Liver (tissue), 3 donors: ENCODE measurements around the gene HIVEP3.

Experiments
- FOXA1 ChIP-seq: IDR thresholded peaks from 2 replicates; pipeline ENCODE4 v1.6.1; 2016; ENCODE audit warnings: antibody characterized with exemption
- GABPA ChIP-seq, 2 donors: IDR thresholded peaks in 1 of 2; conservative IDR thresholded peaks in 1 of 2; 2 replicates each; pipeline ENCODE4 v1.6.1; 2016; ENCODE audit warnings: antibody characterized with exemption in 2 of 2, mild to moderate bottlenecking in 1 of 2, moderate library complexity in 1 of 2
- JUND ChIP-seq, 2 donors: IDR thresholded peaks; 2 replicates each; pipeline ENCODE4 v1.6.1; 2016; ENCODE audit warnings: antibody characterized with exemption in 2 of 2
- RAD21 ChIP-seq, 2 donors: IDR thresholded peaks; 2 replicates each; pipeline ENCODE4 v1.6.1; 2016; ENCODE audit warnings: antibody characterized with exemption in 2 of 2, mild to moderate bottlenecking in 2 of 2
- RXRA ChIP-seq, 2 donors: IDR thresholded peaks; 2 replicates each; pipeline ENCODE4 v1.6.1; 2017 to 2018; ENCODE audit warnings: antibody characterized with exemption in 2 of 2, mild to moderate bottlenecking in 1 of 2
- SP1 ChIP-seq: IDR thresholded peaks from 2 replicates; pipeline ENCODE4 v1.6.1; 2018; ENCODE audit warnings: antibody characterized with exemption, mild to moderate bottlenecking
- YY1 ChIP-seq: IDR thresholded peaks from 2 replicates; pipeline ENCODE4 v1.6.1; 2016; ENCODE audit warnings: antibody characterized with exemption, mild to moderate bottlenecking
- TF ChIP-seq, protein P1 (sequence below): fragments of 150-350 bp; IDR thresholded peaks from 2 replicates; pipeline ENCODE4 v1.5.1; 2017; ENCODE audit warnings: improper control_type of control experiment, low read depth, low read length; ENCODE audit not compliant: missing input control
- TF ChIP-seq, protein P2 (sequence below): IDR thresholded peaks from 2 replicates; pipeline ENCODE4 v1.6.1; 2016; ENCODE audit warnings: antibody characterized with exemption
- TF ChIP-seq, protein P3 (sequence below): IDR thresholded peaks from 2 replicates; pipeline ENCODE4 v1.6.1; 2016; ENCODE audit warnings: antibody characterized with exemption, mild to moderate bottlenecking
- TF ChIP-seq, protein P4 (sequence below): IDR thresholded peaks from 2 replicates; pipeline ENCODE4 v1.6.1; 2016; ENCODE audit warnings: antibody characterized with exemption
- donor health status: healthy.
- donor health status: healthy.

DNA sequence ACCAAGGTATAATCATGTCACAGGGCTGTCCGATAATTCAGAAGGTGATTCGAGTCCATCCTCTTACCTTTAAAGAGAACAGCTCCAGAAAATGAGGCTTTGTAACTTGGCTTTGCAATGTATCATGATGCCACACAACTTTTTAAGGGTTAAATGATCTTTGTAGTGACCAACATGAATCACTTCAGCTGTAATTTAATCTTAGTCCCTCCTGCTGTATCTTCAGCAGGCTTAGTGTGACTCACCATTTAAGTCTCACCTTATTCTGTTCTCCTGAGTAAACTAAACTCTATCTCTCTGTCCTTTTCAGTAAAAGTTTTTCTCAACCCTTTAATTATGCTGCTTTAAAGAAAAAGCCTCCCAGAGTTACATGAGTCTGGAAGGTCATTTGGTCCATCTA lies 1.9 kb upstream of the HIVEP3 start:
- no peak for TF ChIP-seq YY1
- no peak for TF ChIP-seq FOXA1
- TF ChIP-seq SP1: no peak
- TF ChIP-seq, protein P1, sequence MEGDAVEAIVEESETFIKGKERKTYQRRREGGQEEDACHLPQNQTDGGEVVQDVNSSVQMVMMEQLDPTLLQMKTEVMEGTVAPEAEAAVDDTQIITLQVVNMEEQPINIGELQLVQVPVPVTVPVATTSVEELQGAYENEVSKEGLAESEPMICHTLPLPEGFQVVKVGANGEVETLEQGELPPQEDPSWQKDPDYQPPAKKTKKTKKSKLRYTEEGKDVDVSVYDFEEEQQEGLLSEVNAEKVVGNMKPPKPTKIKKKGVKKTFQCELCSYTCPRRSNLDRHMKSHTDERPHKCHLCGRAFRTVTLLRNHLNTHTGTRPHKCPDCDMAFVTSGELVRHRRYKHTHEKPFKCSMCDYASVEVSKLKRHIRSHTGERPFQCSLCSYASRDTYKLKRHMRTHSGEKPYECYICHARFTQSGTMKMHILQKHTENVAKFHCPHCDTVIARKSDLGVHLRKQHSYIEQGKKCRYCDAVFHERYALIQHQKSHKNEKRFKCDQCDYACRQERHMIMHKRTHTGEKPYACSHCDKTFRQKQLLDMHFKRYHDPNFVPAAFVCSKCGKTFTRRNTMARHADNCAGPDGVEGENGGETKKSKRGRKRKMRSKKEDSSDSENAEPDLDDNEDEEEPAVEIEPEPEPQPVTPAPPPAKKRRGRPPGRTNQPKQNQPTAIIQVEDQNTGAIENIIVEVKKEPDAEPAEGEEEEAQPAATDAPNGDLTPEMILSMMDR: no peak
- TF ChIP-seq, protein P2, sequence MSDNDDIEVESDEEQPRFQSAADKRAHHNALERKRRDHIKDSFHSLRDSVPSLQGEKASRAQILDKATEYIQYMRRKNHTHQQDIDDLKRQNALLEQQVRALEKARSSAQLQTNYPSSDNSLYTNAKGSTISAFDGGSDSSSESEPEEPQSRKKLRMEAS: no peak
- TF ChIP-seq, protein P3, sequence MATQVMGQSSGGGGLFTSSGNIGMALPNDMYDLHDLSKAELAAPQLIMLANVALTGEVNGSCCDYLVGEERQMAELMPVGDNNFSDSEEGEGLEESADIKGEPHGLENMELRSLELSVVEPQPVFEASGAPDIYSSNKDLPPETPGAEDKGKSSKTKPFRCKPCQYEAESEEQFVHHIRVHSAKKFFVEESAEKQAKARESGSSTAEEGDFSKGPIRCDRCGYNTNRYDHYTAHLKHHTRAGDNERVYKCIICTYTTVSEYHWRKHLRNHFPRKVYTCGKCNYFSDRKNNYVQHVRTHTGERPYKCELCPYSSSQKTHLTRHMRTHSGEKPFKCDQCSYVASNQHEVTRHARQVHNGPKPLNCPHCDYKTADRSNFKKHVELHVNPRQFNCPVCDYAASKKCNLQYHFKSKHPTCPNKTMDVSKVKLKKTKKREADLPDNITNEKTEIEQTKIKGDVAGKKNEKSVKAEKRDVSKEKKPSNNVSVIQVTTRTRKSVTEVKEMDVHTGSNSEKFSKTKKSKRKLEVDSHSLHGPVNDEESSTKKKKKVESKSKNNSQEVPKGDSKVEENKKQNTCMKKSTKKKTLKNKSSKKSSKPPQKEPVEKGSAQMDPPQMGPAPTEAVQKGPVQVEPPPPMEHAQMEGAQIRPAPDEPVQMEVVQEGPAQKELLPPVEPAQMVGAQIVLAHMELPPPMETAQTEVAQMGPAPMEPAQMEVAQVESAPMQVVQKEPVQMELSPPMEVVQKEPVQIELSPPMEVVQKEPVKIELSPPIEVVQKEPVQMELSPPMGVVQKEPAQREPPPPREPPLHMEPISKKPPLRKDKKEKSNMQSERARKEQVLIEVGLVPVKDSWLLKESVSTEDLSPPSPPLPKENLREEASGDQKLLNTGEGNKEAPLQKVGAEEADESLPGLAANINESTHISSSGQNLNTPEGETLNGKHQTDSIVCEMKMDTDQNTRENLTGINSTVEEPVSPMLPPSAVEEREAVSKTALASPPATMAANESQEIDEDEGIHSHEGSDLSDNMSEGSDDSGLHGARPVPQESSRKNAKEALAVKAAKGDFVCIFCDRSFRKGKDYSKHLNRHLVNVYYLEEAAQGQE: no peak
- TF ChIP-seq JUND (IDR thresholded peaks at IDR 0.05): no peak
- no peak for TF ChIP-seq GABPA (IDR thresholded peaks at IDR 0.05 in 1 of 2, conservative IDR thresholded peaks at IDR 0.05 in 1 of 2)
- TF ChIP-seq, protein P4, sequence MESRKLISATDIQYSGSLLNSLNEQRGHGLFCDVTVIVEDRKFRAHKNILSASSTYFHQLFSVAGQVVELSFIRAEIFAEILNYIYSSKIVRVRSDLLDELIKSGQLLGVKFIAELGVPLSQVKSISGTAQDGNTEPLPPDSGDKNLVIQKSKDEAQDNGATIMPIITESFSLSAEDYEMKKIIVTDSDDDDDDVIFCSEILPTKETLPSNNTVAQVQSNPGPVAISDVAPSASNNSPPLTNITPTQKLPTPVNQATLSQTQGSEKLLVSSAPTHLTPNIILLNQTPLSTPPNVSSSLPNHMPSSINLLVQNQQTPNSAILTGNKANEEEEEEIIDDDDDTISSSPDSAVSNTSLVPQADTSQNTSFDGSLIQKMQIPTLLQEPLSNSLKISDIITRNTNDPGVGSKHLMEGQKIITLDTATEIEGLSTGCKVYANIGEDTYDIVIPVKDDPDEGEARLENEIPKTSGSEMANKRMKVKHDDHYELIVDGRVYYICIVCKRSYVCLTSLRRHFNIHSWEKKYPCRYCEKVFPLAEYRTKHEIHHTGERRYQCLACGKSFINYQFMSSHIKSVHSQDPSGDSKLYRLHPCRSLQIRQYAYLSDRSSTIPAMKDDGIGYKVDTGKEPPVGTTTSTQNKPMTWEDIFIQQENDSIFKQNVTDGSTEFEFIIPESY: no peak
- no peak for TF ChIP-seq RAD21 (IDR thresholded peaks at IDR 0.05)
- no peak for TF ChIP-seq RXRA (IDR thresholded peaks at IDR 0.05)
